OCI-LY7 (cell line): ENCODE data around the gene CERS6. TPM values are rescaled to one million over a fixed set of nuclear protein-coding genes. Genes with fewer than 3 reads are reported as not detected.
A peak's percentile ranks its signal among the peaks of the same experiment; 100 is the strongest.

Experiments
- BruUV-seq: library from RNA; stranded (reverse); fragments of 400-500 nt; replicated peaks from 2 replicates; lab custom pipeline; 2021; lab: Mats Ljungman, UMichigan
- CTCF ChIA-PET: fragments of 300-600 bp; sonication (Branson Sonifier 250); formaldehyde crosslinking; loops from one replicate; lab custom pipeline; 2022; ENCODE audit warnings: antibody characterized with exemption; ENCODE audit not compliant: unreplicated experiment; lab: Charles Lee
- POLR2A ChIA-PET: fragments of 300-600 bp; sonication (Branson Sonifier 250); formaldehyde crosslinking; loops from one replicate; lab custom pipeline; 2022; ENCODE audit warnings: antibody characterized with exemption; lab: Charles Lee
- DNase-seq: peaks from one replicate; pipeline ENCODE4 v3.0.0-alpha.2; 2015; ENCODE audit warnings: low spot score
- H2AFZ ChIP-seq: fragments of 200-600 bp; sonication (generic), shearing (Covaris generic); 2 replicates; pipeline ENCODE4 v1.6.1; 2014; ENCODE audit warnings: mild to moderate bottlenecking, antibody characterized with exemption, low read length, moderate library complexity
- H3K27ac ChIP-seq: fragments of 200-600 bp; sonication (generic); 2 replicates; pipeline ENCODE4 v1.5.1; 2014; ENCODE audit warnings: mixed run types, low read depth, mild to moderate bottlenecking, moderate library complexity, low read length, inconsistent platforms; ENCODE audit not compliant: poor library complexity, severe bottlenecking
- H3K36me3 ChIP-seq: fragments of 200-600 bp; sonication (generic); 2 replicates; pipeline ENCODE4 v1.6.1; 2014; ENCODE audit warnings: mild to moderate bottlenecking, antibody characterized with exemption, low read length, moderate library complexity, mixed read lengths; ENCODE audit not compliant: insufficient read depth
- H3K4me1 ChIP-seq: fragments of 200-600 bp; sonication (generic); 2 replicates; pipeline ENCODE4 v1.5.1; 2014; ENCODE audit warnings: mild to moderate bottlenecking, low read length; ENCODE audit not compliant: insufficient read depth, poor library complexity, severe bottlenecking
- H3K4me2 ChIP-seq: fragments of 200-600 bp; sonication (generic); 2 replicates; pipeline ENCODE4 v1.6.1; 2014; ENCODE audit warnings: mild to moderate bottlenecking, low read length
- H3K4me3 ChIP-seq: fragments of 200-600 bp; sonication (generic); 2 replicates; pipeline ENCODE4 v1.5.1; 2014; ENCODE audit warnings: mild to moderate bottlenecking, low read depth, low read length; ENCODE audit not compliant: poor library complexity, severe bottlenecking
- H3K79me2 ChIP-seq: fragments of 200-600 bp; sonication (generic); 2 replicates; pipeline ENCODE4 v1.6.1; 2016; ENCODE audit warnings: low read depth, mild to moderate bottlenecking, low read length, moderate library complexity, mixed read lengths; ENCODE audit not compliant: insufficient read depth
- H3K9me2 ChIP-seq: fragments of 200-600 bp; sonication (generic); 2 replicates; pipeline ENCODE4 v1.6.1; 2016; ENCODE audit warnings: mild to moderate bottlenecking, low read length, mixed read lengths; ENCODE audit not compliant: insufficient read depth
- H3K9me3 ChIP-seq: fragments of 200-600 bp; sonication (generic); 2 replicates; pipeline ENCODE4 v1.6.1; 2014; ENCODE audit warnings: mild to moderate bottlenecking, mixed run types, low read length, mixed read lengths
- H4K20me1 ChIP-seq: fragments of 200-600 bp; sonication (generic); 2 replicates; pipeline ENCODE4 v1.6.1; 2014; ENCODE audit warnings: mild to moderate bottlenecking, antibody characterized with exemption, low read length, moderate library complexity, mixed read lengths; ENCODE audit not compliant: insufficient read depth
- CTCF ChIP-seq: fragments of 200-600 bp; sonication (generic); conservative IDR thresholded peaks from 2 replicates; pipeline ENCODE4 v1.5.1; 2014; ENCODE audit warnings: mild to moderate bottlenecking, antibody characterized with exemption, low read length, moderate library complexity, mixed read lengths
- EZH2phosphoT487 ChIP-seq: fragments of 200-600 bp; sonication (generic); IDR thresholded peaks from 2 replicates; pipeline ENCODE4 v1.6.1; 2018; ENCODE audit warnings: low read depth, borderline replicate concordance, mild to moderate bottlenecking, mixed run types, antibody characterized with exemption, low read length, moderate library complexity, mixed read lengths
- intact Hi-C: fragments of 100-400 bp; cut with micrococcal nuclease; formaldehyde crosslinking; loops from one replicate; pipeline ENCODE4 v1.10.0; 2022; ENCODE audit not compliant: unreplicated experiment
- total RNA-seq, 2 experiments: library from RNA; depleted of rRNA in 1 of 2; stranded (reverse); fragments of >200 nt in 1 of 2; shearing (Covaris generic) in 1 of 2; gene quantifications; 2 replicates each; pipeline ENCODE4 v1.2.3, GENCODE V29; 2014 to 2022

CERS6 gene
- total RNA-seq, 2 experiments from 2014 or later, result 0.04 TPM; not detected in 1

- no TSS peak for BruUV-seq
- no peaks in the 10 kb centered on the region for H3K4me1 ChIP-seq
- no peaks in the 10 kb centered on the region for H3K36me3 ChIP-seq
- ChIA-PET POLR2A (interaction anchor here (0.7 kb wide), 1 partner anchor 31 kb away, joined by 3 read pairs; no protein-coding TSS in a partner anchor), CTCF (no interaction called here)
- H3K27ac ChIP-seq, result no peak overlapping the region
- intact Hi-C loops, result loop anchor here (1.0 kb wide), 1 partner anchor 148 kb away; no protein-coding TSS in a partner anchor
- H3K9me2 ChIP-seq, result no peaks in the 10 kb centered on the region
- no peak for DNase-seq
- TF ChIP-seq CTCF (no peak), EZH2phosphoT487 (no peak)
- no peaks in the 10 kb centered on the region for H4K20me1 ChIP-seq
- H2AFZ ChIP-seq, result no peak overlapping the region
- H3K79me2 ChIP-seq, result no peaks in the 10 kb centered on the region
- H3K4me2 ChIP-seq, result no peak overlapping the region
- H3K4me3 ChIP-seq, result no peak overlapping the region
- H3K9me3 ChIP-seq, result no peaks in the 10 kb centered on the region
Observed at GRCh38 chr2:168772704-168773103, 316.6 kb downstream of the CERS6 start.

- Histone ChIP-seq H3K79me2 (no peaks in the 10 kb centered on the region), H3K4me3 (no peak overlapping the region), H2AFZ (no peak overlapping the region), H3K27ac (no peak overlapping the region), H3K4me2 (no peak overlapping the region), H3K9me3 (no peaks in the 10 kb centered on the region), H3K36me3 (no peaks in the 10 kb centered on the region), H3K4me1 (no peaks in the 10 kb centered on the region), H3K9me2 (no peaks in the 10 kb centered on the region), H4K20me1 (no peaks in the 10 kb centered on the region)
- TF ChIP-seq EZH2phosphoT487, result no peak
- TF ChIP-seq CTCF, result no peak
- intact Hi-C loops, result loop anchor here (1.0 kb wide), 1 partner anchor 147 kb away; no protein-coding TSS in a partner anchor
- POLR2A ChIA-PET, result interaction anchor here (0.7 kb wide), 1 partner anchor 31 kb away, joined by 3 read pairs; no protein-coding TSS in a partner anchor
- BruUV-seq, result no TSS peak
- CTCF ChIA-PET, result no interaction called here
- DNase-seq, result no peak
Observed at GRCh38 chr2:168773128-168773527, 317.1 kb downstream of the CERS6 start.

- ChIA-PET CTCF (no interaction called here), POLR2A (interaction anchor here (0.8 kb wide), 1 partner anchor 25 kb away, joined by 3 read pairs; no protein-coding TSS in a partner anchor)
- Histone ChIP-seq H2AFZ (no peak overlapping the region), H3K9me3 (no peaks in the 10 kb centered on the region), H3K9me2 (no peaks in the 10 kb centered on the region), H3K27ac (no peak overlapping the region), H3K4me1 (no peaks in the 10 kb centered on the region), H3K4me3 (no peak overlapping the region), H3K36me3 (no peaks in the 10 kb centered on the region), H3K4me2 (no peak overlapping the region), H4K20me1 (no peaks in the 10 kb centered on the region), H3K79me2 (no peaks in the 10 kb centered on the region)
- TF ChIP-seq CTCF, result peak; percentile 92
- no peak for TF ChIP-seq EZH2phosphoT487
- peak; percentile 49 for DNase-seq
- BruUV-seq, result no TSS peak
- intact Hi-C loops, result loop anchor here (1.0 kb wide), 1 partner anchor 146 kb away; no protein-coding TSS in a partner anchor
Observed at GRCh38 chr2:168773719-168774521, 317.8 kb downstream of the CERS6 start.
